Activated CD4-positive, alpha-beta T cell treated with anti-CD3 and anti-CD28 coated beads for 24 hours (primary cell): Measurements from ENCODE around the gene ABHD8.
"Not testable (repeated sequence)": the region's sequence is repeated elsewhere in the genome, so short reads cannot be mapped to it uniquely, and the experiment has no call there.

ENCODE experiments used
- DNase-seq, 2 donors: peaks; one replicate each; pipeline ENCODE4 v3.0.0-alpha.2; 2020; ENCODE audit warnings: low read depth in 2 of 2

The ABHD8 gene

GRCh38 chr19:17296976-17297375, 6.2 kb downstream of the ABHD8 start:
- no peak for DNase-seq

GRCh38 chr19:17296273-17296672, 7.0 kb downstream of the ABHD8 start:
- no peak for DNase-seq

- not testable (repeated sequence) for DNase-seq
These were observed 7.7 kb downstream of the ABHD8 start for GRCh38 chr19:17295551-17295950.

GRCh38 chr19:17294051-17294891, 9.0 kb downstream of the ABHD8 start:
- DNase-seq = peak in 1 of 2 donors; percentile 42

GRCh38 chr19:17293605-17294004, 9.6 kb downstream of the ABHD8 start:
- DNase-seq = no peak

GRCh38 chr19:17292301-17293074, 10.7 kb downstream of the ABHD8 start:
- DNase-seq = peak; percentile 77

GRCh38 chr19:17289489-17289888, 13.7 kb downstream of the ABHD8 start:
- DNase-seq = no peak

- no peak for DNase-seq
These were observed 16.5 kb downstream of the ABHD8 start for GRCh38 chr19:17286752-17287151.

GRCh38 chr19:17286263-17286662, 17.0 kb downstream of the ABHD8 start:
- no peak for DNase-seq

GRCh38 chr19:17285415-17286135, 17.6 kb downstream of the ABHD8 start:
- DNase-seq = no peak

- DNase-seq = no peak
These were observed 19.7 kb downstream of the ABHD8 start for GRCh38 chr19:17283504-17283996.

- peak; percentile 65 to 76 for DNase-seq
These were observed 20.6 kb downstream of the ABHD8 start for GRCh38 chr19:17282488-17283125.

GRCh38 chr19:17281391-17282304, 21.6 kb downstream of the ABHD8 start, which contains the start of gene ANKLE1:
Gene ANKLE1 (plus strand): TSS chr19:17281901. CDS start chr19:17281921, 20 bp downstream.
- no peak for DNase-seq

GRCh38 chr19:17279436-17279835, 23.8 kb downstream of the ABHD8 start:
- DNase-seq = no peak

GRCh38 chr19:17275441-17276175, 27.6 kb downstream of the ABHD8 start:
- no peak for DNase-seq

GRCh38 chr19:17274892-17275291, 28.3 kb downstream of the ABHD8 start:
- DNase-seq = not testable (repeated sequence)

GRCh38 chr19:17268754-17269153, 34.5 kb downstream of the ABHD8 start:
- DNase-seq = no peak

- peak; percentile 92 to 95 for DNase-seq
These were observed 36.0 kb downstream of the ABHD8 start, which contains the start of gene BABAM1 for GRCh38 chr19:17266975-17267788. Gene BABAM1 (plus strand): TSS chr19:17267443. CDS start chr19:17268807, 1,364 bp downstream.

- DNase-seq = no peak
These were observed 36.6 kb downstream of the ABHD8 start for GRCh38 chr19:17266589-17266974.
